ENCODE measurements around the gene TLCD1.

DNA sequence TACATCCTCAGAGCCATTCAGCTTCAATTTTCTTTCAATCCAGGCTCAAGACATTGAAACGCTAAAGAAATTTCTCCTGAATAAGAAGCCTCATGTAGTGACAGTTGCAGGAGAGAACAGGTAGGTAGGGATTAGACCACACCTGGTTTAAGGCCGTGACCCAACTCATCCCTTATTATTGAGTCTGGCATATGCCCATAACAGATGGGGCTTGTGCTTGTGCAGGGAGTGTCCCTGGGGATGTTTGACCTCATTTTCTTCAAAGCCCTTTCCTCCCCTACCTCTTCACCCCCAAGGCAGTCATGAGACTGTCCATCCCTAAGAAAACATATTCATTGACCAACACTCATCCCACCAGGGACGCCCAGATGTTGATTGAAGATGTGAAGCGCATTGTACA, 39.7 kb downstream of the TLCD1 start:
- TF ChIP-seq, protein P1, sequence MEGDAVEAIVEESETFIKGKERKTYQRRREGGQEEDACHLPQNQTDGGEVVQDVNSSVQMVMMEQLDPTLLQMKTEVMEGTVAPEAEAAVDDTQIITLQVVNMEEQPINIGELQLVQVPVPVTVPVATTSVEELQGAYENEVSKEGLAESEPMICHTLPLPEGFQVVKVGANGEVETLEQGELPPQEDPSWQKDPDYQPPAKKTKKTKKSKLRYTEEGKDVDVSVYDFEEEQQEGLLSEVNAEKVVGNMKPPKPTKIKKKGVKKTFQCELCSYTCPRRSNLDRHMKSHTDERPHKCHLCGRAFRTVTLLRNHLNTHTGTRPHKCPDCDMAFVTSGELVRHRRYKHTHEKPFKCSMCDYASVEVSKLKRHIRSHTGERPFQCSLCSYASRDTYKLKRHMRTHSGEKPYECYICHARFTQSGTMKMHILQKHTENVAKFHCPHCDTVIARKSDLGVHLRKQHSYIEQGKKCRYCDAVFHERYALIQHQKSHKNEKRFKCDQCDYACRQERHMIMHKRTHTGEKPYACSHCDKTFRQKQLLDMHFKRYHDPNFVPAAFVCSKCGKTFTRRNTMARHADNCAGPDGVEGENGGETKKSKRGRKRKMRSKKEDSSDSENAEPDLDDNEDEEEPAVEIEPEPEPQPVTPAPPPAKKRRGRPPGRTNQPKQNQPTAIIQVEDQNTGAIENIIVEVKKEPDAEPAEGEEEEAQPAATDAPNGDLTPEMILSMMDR (IDR thresholded peaks at IDR 0.05 in 8 of 11, conservative IDR thresholded peaks at IDR 0.05 in 3 of 11), result no peak
- TF ChIP-seq POLR2A (IDR thresholded peaks at IDR 0.05), result no peak
- no peak for TF ChIP-seq POLR2AphosphoS5 (IDR thresholded peaks at IDR 0.05)

Data from spleen (tissue), 7 donors.